ENCODE measurements around the gene KIAA1217.

The KIAA1217 gene, protein sequence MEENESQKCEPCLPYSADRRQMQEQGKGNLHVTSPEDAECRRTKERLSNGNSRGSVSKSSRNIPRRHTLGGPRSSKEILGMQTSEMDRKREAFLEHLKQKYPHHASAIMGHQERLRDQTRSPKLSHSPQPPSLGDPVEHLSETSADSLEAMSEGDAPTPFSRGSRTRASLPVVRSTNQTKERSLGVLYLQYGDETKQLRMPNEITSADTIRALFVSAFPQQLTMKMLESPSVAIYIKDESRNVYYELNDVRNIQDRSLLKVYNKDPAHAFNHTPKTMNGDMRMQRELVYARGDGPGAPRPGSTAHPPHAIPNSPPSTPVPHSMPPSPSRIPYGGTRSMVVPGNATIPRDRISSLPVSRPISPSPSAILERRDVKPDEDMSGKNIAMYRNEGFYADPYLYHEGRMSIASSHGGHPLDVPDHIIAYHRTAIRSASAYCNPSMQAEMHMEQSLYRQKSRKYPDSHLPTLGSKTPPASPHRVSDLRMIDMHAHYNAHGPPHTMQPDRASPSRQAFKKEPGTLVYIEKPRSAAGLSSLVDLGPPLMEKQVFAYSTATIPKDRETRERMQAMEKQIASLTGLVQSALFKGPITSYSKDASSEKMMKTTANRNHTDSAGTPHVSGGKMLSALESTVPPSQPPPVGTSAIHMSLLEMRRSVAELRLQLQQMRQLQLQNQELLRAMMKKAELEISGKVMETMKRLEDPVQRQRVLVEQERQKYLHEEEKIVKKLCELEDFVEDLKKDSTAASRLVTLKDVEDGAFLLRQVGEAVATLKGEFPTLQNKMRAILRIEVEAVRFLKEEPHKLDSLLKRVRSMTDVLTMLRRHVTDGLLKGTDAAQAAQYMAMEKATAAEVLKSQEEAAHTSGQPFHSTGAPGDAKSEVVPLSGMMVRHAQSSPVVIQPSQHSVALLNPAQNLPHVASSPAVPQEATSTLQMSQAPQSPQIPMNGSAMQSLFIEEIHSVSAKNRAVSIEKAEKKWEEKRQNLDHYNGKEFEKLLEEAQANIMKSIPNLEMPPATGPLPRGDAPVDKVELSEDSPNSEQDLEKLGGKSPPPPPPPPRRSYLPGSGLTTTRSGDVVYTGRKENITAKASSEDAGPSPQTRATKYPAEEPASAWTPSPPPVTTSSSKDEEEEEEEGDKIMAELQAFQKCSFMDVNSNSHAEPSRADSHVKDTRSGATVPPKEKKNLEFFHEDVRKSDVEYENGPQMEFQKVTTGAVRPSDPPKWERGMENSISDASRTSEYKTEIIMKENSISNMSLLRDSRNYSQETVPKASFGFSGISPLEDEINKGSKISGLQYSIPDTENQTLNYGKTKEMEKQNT (N-terminal part only)

DNA sequence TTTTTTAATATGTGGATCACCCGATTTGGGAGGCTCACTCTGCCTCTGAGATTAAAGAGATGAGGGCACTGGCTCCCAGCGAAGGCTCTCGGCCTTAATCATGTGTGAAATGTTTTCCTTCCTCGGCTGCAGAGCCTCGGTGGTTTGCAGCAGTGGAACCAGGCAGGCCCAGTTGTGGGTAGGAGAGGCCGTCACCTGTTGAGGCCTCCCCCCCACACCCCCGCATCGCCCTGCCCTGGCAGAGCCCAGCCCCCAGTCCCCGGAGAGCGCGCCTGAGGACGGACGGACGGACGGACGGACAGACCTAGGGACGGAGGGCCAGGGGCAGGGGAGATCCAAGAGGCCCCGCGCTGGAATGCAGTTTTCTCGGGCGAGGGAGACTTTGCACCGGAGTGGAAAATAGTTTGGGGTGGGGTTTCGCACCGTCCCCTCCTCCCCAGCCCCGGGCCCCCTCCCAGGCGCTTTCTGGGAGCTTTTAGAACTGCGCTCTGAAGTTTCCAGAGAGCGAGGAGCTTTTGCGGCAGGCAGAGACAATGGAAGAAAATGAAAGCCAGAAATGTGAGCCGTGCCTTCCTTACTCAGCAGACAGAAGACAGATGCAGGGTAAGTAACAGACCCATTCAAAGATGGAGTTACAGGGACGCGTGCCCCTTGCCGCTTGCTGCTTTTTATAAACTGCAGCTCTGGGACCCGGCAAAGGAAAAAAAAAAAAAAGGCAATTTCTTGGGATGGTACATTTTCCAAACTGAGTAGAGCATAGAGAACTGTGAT lies at the start of gene KIAA1217:
Gene KIAA1217 (plus strand): TSS at position 478 of the 771 bp plus-strand sequence. CDS start 56 bp downstream, at position 534.
- TF ChIP-seq, protein P1, sequence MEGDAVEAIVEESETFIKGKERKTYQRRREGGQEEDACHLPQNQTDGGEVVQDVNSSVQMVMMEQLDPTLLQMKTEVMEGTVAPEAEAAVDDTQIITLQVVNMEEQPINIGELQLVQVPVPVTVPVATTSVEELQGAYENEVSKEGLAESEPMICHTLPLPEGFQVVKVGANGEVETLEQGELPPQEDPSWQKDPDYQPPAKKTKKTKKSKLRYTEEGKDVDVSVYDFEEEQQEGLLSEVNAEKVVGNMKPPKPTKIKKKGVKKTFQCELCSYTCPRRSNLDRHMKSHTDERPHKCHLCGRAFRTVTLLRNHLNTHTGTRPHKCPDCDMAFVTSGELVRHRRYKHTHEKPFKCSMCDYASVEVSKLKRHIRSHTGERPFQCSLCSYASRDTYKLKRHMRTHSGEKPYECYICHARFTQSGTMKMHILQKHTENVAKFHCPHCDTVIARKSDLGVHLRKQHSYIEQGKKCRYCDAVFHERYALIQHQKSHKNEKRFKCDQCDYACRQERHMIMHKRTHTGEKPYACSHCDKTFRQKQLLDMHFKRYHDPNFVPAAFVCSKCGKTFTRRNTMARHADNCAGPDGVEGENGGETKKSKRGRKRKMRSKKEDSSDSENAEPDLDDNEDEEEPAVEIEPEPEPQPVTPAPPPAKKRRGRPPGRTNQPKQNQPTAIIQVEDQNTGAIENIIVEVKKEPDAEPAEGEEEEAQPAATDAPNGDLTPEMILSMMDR (IDR thresholded peaks at IDR 0.05; ENCODE audit: borderline replicate concordance, control extremely low read depth, extremely low read depth, insufficient read depth, missing control alignments): no peak
- no peak for DNase-seq (ENCODE audit: low spot score)
- in situ Hi-C loops (cut with MboI; ENCODE audit: low sequenced_read_pairs, unreplicated experiment): loop anchor here (10.0 kb wide), 2 partner anchors 156 to 296 kb away; no protein-coding TSS in a partner anchor

DNA sequence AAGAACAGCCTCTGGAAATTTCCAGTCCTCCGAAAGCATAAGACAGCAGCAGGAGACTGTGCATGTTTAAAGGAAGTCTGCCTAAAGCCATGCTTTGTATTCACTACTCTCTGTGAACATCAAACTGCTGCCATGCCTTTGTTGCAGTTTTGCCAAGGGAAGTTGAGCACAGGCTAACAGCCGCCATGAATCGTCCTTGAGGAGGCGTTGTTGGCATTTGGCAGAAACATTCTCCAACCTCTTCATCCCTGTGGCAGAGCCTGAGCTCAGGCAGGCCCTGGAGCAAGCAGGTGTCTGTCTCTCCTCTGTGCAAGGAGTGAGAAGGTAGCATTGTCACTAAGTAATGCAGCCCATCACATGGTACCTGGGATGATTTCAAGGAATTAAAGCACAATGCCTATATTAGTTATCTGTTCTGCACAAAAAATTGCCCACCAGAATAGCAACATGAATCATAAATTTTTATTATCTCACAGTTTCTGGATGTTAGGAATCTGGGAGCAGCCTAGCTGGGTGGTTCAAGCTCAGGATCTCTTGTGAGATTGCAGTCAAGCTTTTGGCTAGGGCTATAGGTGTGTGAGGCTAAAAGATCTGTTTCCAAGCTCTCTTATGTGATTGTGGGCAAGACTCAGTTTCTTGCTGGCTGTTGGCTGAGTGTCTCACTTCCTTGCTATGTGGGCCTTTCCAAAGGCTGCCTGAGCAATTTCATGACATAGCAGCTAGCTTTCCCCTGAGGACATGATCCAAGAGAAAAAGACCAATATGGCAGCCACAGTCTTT lies 46.5 kb upstream of the KIAA1217 start:
- DNase-seq (ENCODE audit: low spot score): no peak
- in situ Hi-C loops (cut with MboI; ENCODE audit: low sequenced_read_pairs, unreplicated experiment): no loop called here
- TF ChIP-seq, protein P1 (IDR thresholded peaks at IDR 0.05; ENCODE audit: borderline replicate concordance, control extremely low read depth, extremely low read depth, insufficient read depth, missing control alignments): no peak

DNA sequence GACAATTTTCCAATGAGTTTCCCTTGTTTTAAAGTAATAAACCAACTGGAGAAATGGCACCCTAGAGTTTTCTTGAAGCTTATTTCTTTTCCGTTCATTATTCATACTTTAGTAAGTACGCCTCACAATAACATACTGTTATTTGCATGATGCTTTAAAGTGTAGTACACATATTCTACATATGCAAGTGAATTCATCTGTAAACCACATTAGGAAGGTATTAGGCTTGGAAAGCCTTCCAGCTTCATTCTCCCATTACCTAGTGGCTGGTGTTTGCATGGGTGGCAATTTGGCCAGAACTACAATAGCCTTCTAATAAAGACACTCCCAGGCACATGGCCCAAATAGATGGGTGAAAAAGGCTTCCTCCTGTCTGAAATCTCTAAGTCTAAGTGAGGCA lies 45.5 kb upstream of the KIAA1217 start:
- in situ Hi-C loops (cut with MboI; ENCODE audit: low sequenced_read_pairs, unreplicated experiment): no loop called here
- TF ChIP-seq, protein P1 (IDR thresholded peaks at IDR 0.05; ENCODE audit: borderline replicate concordance, control extremely low read depth, extremely low read depth, insufficient read depth, missing control alignments): no peak
- DNase-seq (ENCODE audit: low spot score): no peak

DNA sequence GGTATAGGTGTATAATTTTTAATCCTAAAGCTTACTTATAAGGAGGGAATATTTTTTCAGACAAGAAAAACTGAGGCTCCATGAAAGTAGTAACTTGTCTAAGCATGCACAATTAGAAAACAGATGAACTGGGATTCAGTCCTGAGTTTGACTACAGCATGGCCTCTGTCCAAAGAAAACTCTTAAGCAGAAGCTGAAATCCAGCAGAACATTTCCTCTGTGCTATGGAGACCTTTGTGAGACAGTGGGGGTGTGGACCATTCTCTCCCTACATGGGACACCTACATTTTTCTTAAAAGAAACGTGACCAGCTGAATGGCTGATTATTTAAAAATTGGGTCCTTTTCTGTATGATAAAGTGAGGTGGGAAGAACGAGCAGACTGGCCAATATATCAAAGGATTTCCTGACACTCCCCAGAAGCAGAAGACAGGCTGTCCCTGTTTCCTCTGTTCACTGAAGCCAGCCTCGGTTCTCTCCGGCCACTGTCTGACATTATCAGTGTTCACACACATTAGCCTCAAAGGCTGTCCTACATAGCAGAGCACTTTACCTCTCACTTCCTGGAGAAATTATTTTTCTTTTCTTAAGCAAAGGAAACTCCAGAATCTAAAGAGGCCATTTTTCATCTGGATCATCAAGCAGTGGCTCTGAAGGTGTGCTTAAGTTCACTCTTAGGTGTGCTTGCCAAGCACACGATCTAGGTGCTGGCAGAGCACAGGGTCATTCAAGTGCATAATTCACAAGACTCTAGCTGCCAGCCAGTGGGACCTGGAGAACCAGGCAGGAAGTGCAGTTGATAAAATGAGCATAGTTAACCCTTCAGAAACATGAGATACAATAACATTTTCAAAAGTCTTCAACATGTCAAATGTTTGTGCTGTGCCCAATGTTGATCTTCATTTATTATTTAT lies 40.4 kb upstream of the KIAA1217 start:
- in situ Hi-C loops (cut with MboI; ENCODE audit: low sequenced_read_pairs, unreplicated experiment): no loop called here
- TF ChIP-seq, protein P1 (IDR thresholded peaks at IDR 0.05; ENCODE audit: borderline replicate concordance, control extremely low read depth, extremely low read depth, insufficient read depth, missing control alignments): no peak
- no peak for DNase-seq (ENCODE audit: low spot score)

DNA sequence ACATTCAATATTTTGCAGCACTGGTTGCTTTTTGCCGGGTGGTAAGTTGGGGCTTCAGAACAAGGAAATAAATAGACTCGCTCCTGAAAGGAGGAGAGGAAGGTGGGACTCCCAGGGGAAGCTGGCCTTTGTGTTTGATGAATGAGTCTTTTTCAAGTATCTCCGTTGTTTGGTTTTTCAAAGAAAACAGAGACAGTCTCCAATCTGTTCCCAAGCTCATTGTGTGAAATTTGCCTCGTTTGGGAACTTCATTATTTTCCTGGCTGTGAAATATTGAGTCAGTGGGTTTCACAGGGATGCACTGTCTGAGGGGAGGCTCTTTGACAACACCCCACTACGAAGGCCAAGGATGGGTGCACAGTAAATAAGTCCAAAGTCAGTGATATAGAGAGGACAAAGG lies 38.7 kb upstream of the KIAA1217 start:
- DNase-seq (ENCODE audit: low spot score): no peak
- TF ChIP-seq, protein P1 (IDR thresholded peaks at IDR 0.05; ENCODE audit: borderline replicate concordance, control extremely low read depth, extremely low read depth, insufficient read depth, missing control alignments): no peak
- in situ Hi-C loops (cut with MboI; ENCODE audit: low sequenced_read_pairs, unreplicated experiment): no loop called here
